ENCODE measurements around the gene ZNF385A. TPM values are rescaled to one million over a fixed set of nuclear protein-coding genes. Genes with fewer than 3 reads are reported as not detected.

The ZNF385A gene
- total and polyA plus RNA-seq, 9 of the 15 experiments (the other 6 are each of a cell fraction or from before 2014, with no cell fraction given) = 1.0 to 111 (median 7.7) TPM

GRCh38 chr12:54379398-54380201, 4.9 kb downstream of the ZNF385A start (continued):
- TF ChIP-seq THRA (IDR thresholded peaks at IDR 0.05) (no peak), ZNF764 (CRISPR knock-in tag; IDR thresholded peaks at IDR 0.05; ENCODE audit: low read depth) (no peak), ELK1 (CRISPR knock-in tag; IDR thresholded peaks at IDR 0.05) (no peak), NFIC (IDR thresholded peaks at IDR 0.05) (peak; percentile 32; the same call in 1 of the 2 replicates), ZNF778 (CRISPR knock-in tag; IDR thresholded peaks at IDR 0.05) (no peak), CHD7 (IDR thresholded peaks at IDR 0.05; ENCODE audit: low read depth, low read length) (no peak), EGR1 (conservative IDR thresholded peaks at IDR 0.05) (peak; percentile 81), ZBTB17 (CRISPR knock-in tag; IDR thresholded peaks at IDR 0.05) (no peak), CXXC5 (CRISPR knock-in tag; IDR thresholded peaks at IDR 0.05) (peak; percentile 20; the same call in 1 of the 2 replicates), ZBTB12 (CRISPR knock-in tag; IDR thresholded peaks at IDR 0.05) (no peak), KAT7 (CRISPR knock-in tag; IDR thresholded peaks at IDR 0.05; ENCODE audit: borderline replicate concordance) (peak; percentile 82; the same call in 1 of the 2 replicates), FOSL1 (tag; conservative IDR thresholded peaks at IDR 0.05) (no peak)
